HL-60 (cell line): Measurements from ENCODE around the gene TRMT61A.

Source experiments
- DNase-seq, 2 experiments: peaks; one replicate each; pipeline ENCODE4 v3.0.0-alpha.2; 2010 to 2020; ENCODE audit warnings: low read depth in 1 of 2, low spot score in 1 of 2
- H3K27ac ChIP-seq: fragments of 250-450 bp; sonication (Bioruptor Pico); replicated peaks from 2 replicates; pipeline ENCODE4 v1.5.1; 2020; ENCODE audit warnings: mild to moderate bottlenecking, moderate library complexity
- H3K27me3 ChIP-seq: fragments of 250-450 bp; sonication (Bioruptor Pico); 2 replicates; pipeline ENCODE4 v1.5.1; 2021; ENCODE audit warnings: mild to moderate bottlenecking, moderate library complexity; ENCODE audit not compliant: insufficient read depth, poor library complexity, severe bottlenecking
- H3K4me3 ChIP-seq: replicated peaks from 2 replicates; pipeline ENCODE4 v1.5.1; 2011; ENCODE audit warnings: mild to moderate bottlenecking, control low read depth, low read length; ENCODE audit not compliant: insufficient read depth
- CTCF ChIP-seq: IDR thresholded peaks from one replicate; pipeline ENCODE4 v1.5.1; 2011; ENCODE audit warnings: low read length, control low read depth, inconsistent platforms; ENCODE audit not compliant: insufficient read depth
- GABPA ChIP-seq: IDR thresholded peaks from 2 replicates; pipeline ENCODE4 v1.6.1; 2012; ENCODE audit warnings: low read depth
- POLR2AphosphoS5 ChIP-seq: IDR thresholded peaks from 2 replicates; pipeline ENCODE4 v1.6.1; 2012; ENCODE audit warnings: low read depth
- SPI1 ChIP-seq: IDR thresholded peaks from 2 replicates; pipeline ENCODE4 v1.6.1; 2012; ENCODE audit warnings: low read depth, mild to moderate bottlenecking, borderline replicate concordance
- TF ChIP-seq, protein P1 (sequence below): IDR thresholded peaks from 2 replicates; pipeline ENCODE4 v1.6.1; 2012; ENCODE audit warnings: low read depth; ENCODE audit not compliant: insufficient replicate concordance

Gene TRMT61A

GRCh38 chr14:103542605-103543088 is 13.7 kb downstream of the TRMT61A start:
- H3K27ac ChIP-seq: no peak overlapping the region
- peaks cover 19% of the 10 kb centered on the region for H3K27me3 ChIP-seq
- TF ChIP-seq POLR2AphosphoS5: no peak
- TF ChIP-seq, protein P1, sequence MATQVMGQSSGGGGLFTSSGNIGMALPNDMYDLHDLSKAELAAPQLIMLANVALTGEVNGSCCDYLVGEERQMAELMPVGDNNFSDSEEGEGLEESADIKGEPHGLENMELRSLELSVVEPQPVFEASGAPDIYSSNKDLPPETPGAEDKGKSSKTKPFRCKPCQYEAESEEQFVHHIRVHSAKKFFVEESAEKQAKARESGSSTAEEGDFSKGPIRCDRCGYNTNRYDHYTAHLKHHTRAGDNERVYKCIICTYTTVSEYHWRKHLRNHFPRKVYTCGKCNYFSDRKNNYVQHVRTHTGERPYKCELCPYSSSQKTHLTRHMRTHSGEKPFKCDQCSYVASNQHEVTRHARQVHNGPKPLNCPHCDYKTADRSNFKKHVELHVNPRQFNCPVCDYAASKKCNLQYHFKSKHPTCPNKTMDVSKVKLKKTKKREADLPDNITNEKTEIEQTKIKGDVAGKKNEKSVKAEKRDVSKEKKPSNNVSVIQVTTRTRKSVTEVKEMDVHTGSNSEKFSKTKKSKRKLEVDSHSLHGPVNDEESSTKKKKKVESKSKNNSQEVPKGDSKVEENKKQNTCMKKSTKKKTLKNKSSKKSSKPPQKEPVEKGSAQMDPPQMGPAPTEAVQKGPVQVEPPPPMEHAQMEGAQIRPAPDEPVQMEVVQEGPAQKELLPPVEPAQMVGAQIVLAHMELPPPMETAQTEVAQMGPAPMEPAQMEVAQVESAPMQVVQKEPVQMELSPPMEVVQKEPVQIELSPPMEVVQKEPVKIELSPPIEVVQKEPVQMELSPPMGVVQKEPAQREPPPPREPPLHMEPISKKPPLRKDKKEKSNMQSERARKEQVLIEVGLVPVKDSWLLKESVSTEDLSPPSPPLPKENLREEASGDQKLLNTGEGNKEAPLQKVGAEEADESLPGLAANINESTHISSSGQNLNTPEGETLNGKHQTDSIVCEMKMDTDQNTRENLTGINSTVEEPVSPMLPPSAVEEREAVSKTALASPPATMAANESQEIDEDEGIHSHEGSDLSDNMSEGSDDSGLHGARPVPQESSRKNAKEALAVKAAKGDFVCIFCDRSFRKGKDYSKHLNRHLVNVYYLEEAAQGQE: no peak
- no peak for TF ChIP-seq GABPA
- no peak for TF ChIP-seq SPI1
- no peak for TF ChIP-seq CTCF
- H3K4me3 ChIP-seq: no peak overlapping the region
- DNase-seq: no peak

DNA sequence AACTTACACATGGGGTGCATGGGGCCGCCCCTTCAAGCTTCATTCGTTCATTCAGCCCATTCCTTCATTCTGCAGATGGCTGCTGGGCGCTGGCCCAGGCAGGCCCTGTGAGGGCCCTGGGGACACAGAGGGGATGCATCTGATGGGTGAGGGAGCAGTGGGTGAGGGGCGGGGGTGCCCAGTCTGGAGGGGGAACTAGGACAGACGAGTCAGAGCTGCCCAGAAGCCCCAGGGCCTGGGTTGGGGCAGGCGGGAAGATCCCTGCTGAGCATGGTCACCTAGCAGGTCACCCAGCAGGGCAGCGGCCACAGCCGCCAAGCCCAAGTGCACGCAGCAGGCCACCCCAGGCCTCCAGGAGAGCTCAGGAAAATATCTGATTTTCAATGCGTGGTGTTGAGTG is 14.1 kb downstream of the TRMT61A start:
- no peak overlapping the region for H3K4me3 ChIP-seq
- TF ChIP-seq CTCF: no peak
- TF ChIP-seq, protein P1: no peak
- TF ChIP-seq GABPA: no peak
- TF ChIP-seq POLR2AphosphoS5: no peak
- no peak for TF ChIP-seq SPI1
- H3K27me3 ChIP-seq: peaks cover 19% of the 10 kb centered on the region
- no peak overlapping the region for H3K27ac ChIP-seq
- no peak for DNase-seq

DNA sequence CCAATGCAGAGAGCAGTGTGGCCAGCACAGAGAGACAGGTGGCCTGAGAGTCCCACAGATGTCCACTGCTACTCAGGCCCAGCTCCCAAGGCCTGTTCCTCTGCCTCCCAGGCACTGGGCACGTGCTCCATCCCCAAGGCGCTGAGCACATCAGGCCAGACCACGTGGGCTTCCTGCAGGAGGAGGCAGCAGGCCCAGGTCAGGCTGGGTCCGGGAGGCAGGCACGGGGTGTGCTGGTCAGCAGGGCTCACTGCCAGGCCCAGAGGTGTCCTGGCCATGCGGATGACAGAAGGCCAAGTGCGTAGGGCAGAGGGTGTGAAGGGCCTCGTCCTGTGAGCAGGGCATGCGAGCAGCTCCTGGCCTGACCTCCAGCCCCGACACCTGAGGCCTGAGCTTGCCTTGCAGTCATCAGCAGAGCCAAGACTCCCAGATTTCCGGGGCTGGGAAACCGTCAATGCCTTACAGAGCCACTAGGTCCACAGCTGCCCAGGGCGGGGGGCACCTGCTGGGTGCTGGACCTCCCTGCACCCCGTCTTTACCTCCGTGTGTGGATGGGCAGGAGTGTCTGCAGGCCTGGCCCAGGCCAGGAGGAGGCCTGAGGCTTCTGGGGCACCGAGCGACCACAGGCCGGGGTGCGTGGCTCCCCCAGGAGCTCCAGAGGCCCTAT is 14.9 kb downstream of the TRMT61A start:
- Histone ChIP-seq H3K27ac (no peak overlapping the region), H3K27me3 (peaks cover 15% of the 10 kb centered on the region), H3K4me3 (no peak overlapping the region)
- DNase-seq: no peak
- TF ChIP-seq, protein P1: no peak
- TF ChIP-seq GABPA (no peak), CTCF (no peak), SPI1 (no peak), POLR2AphosphoS5 (no peak)
